GM06990 (cell line): ENCODE measurements around the gene PRKG1.

Experiments used
- DNase-seq: peaks from one replicate; pipeline ENCODE4 v3.0.0-alpha.2; 2011; ENCODE audit not compliant: insufficient read length; ENCODE audit errors: extremely low read depth
- H3K27me3 ChIP-seq: replicated peaks from 2 replicates; pipeline ENCODE4 v1.6.0; 2011; ENCODE audit warnings: low read length; ENCODE audit not compliant: control insufficient read depth, insufficient read depth
- H3K36me3 ChIP-seq: 2 replicates; pipeline ENCODE4 v1.5.1; 2011; ENCODE audit warnings: low read length; ENCODE audit not compliant: control insufficient read depth, insufficient read depth
- H3K4me3 ChIP-seq: replicated peaks from 2 replicates; pipeline ENCODE4 v1.5.1; 2011; ENCODE audit warnings: low read depth, mild to moderate bottlenecking, control low read depth, low read length
- CTCF ChIP-seq: IDR thresholded peaks from 2 replicates; pipeline ENCODE4 v1.5.1; 2011; ENCODE audit warnings: low read length, control low read depth, mild to moderate bottlenecking, inconsistent platforms; ENCODE audit not compliant: insufficient read depth, poor library complexity, severe bottlenecking

The PRKG1 gene

GRCh38 chr10:52004342-52004949, 930.2 kb downstream of the PRKG1 start:
- no peaks in the 10 kb centered on the region for H3K36me3 ChIP-seq
- no peaks in the 10 kb centered on the region for H3K27me3 ChIP-seq
- no peak overlapping the region for H3K4me3 ChIP-seq
- peak; percentile 47 for TF ChIP-seq CTCF
- DNase-seq = no peak

GRCh38 chr10:52007091-52007490, 932.8 kb downstream of the PRKG1 start:
- no peak for DNase-seq
- no peak for TF ChIP-seq CTCF
- no peaks in the 10 kb centered on the region for H3K36me3 ChIP-seq
- no peak overlapping the region for H3K4me3 ChIP-seq
- H3K27me3 ChIP-seq = no peaks in the 10 kb centered on the region

GRCh38 chr10:52011118-52011517, 936.8 kb downstream of the PRKG1 start:
- H3K36me3 ChIP-seq = no peaks in the 10 kb centered on the region
- H3K4me3 ChIP-seq = no peak overlapping the region
- DNase-seq = no peak
- H3K27me3 ChIP-seq = no peaks in the 10 kb centered on the region
- TF ChIP-seq CTCF = no peak

GRCh38 chr10:52019077-52019555, 944.8 kb downstream of the PRKG1 start:
- TF ChIP-seq CTCF = no peak
- Histone ChIP-seq H3K4me3 (no peak overlapping the region), H3K36me3 (no peaks in the 10 kb centered on the region), H3K27me3 (no peaks in the 10 kb centered on the region)
- DNase-seq = no peak

GRCh38 chr10:52019656-52020055, 945.4 kb downstream of the PRKG1 start:
- DNase-seq = no peak
- H3K4me3 ChIP-seq = no peak overlapping the region

More at GRCh38 chr10:52019656-52020055, 945.4 kb downstream of the PRKG1 start:
- Histone ChIP-seq H3K36me3 (no peaks in the 10 kb centered on the region), H3K27me3 (no peaks in the 10 kb centered on the region)
- TF ChIP-seq CTCF = no peak
